IMR-90 (cell line): Measurements from ENCODE around the gene CAMK2B. TPM values are rescaled to one million over a fixed set of nuclear protein-coding genes. Genes with fewer than 3 reads are reported as not detected.

Experiments
- ATAC-seq: fragments of 200-7000 bp; cut with Tn5 transposase; 2 replicates; pipeline ENCODE4 v1.9.1; 2020; ENCODE audit warnings: low read depth, mild to moderate bottlenecking, moderate library complexity
- BruUV-seq: library from RNA; stranded (reverse); fragments of 400-500 nt; replicated peaks from 2 replicates; lab custom pipeline; 2021; lab: Mats Ljungman, UMichigan
- CTCF ChIA-PET: fragments of 300-600 bp; formaldehyde crosslinking; extraction: SDS; loops from one replicate; lab custom pipeline; 2021; ENCODE audit warnings: antibody characterized with exemption; lab: Yijun Ruan, JAX
- POLR2A ChIA-PET: fragments of 300-600 bp; sonication (Branson Sonifier 250); formaldehyde crosslinking; loops from one replicate; lab custom pipeline; 2022; ENCODE audit warnings: antibody characterized with exemption; ENCODE audit not compliant: unreplicated experiment; lab: Charles Lee
- DNase-seq: peaks from one replicate; pipeline ENCODE4 v3.0.0; 2013
- H2AFZ ChIP-seq: replicated peaks from 2 replicates; pipeline ENCODE3; 2013; ENCODE audit warnings: low read length, mild to moderate bottlenecking; ENCODE audit not compliant: poor library complexity
- H2AK5ac ChIP-seq: 2 replicates; pipeline ENCODE4 v1.6.1; 2013; ENCODE audit warnings: low read depth, low read length, inconsistent platforms
- H2AK9ac ChIP-seq: replicated peaks from 2 replicates; pipeline ENCODE3; 2013; ENCODE audit warnings: mild to moderate bottlenecking, low read depth, low read length, moderate library complexity; ENCODE audit not compliant: poor library complexity
- H2BK120ac ChIP-seq: 2 replicates; pipeline ENCODE4 v1.6.1; 2013; ENCODE audit warnings: low read depth, low read length, inconsistent platforms
- H2BK15ac ChIP-seq: 3 replicates; pipeline ENCODE4 v1.6.1; 2013; ENCODE audit warnings: low read depth, low read length, inconsistent platforms
- H2BK20ac ChIP-seq: 2 replicates; pipeline ENCODE4 v1.6.1; 2013; ENCODE audit warnings: low read depth, mild to moderate bottlenecking, inconsistent platforms, low read length, moderate library complexity
- H2BK5ac ChIP-seq: 2 replicates; pipeline ENCODE4 v1.6.1; 2013; ENCODE audit warnings: mild to moderate bottlenecking, low read depth, low read length, inconsistent platforms; ENCODE audit not compliant: poor library complexity, severe bottlenecking
- H3K14ac ChIP-seq: replicated peaks from 2 replicates; pipeline ENCODE4 v1.6.1; 2013; ENCODE audit warnings: low read depth, low read length, inconsistent platforms
- H3K18ac ChIP-seq: 2 replicates; pipeline ENCODE4 v1.6.1; 2013; ENCODE audit warnings: low read depth, low read length, control low read depth
- H3K23ac ChIP-seq: 2 replicates; pipeline ENCODE4 v1.6.1; 2013; ENCODE audit warnings: low read depth, low read length, inconsistent platforms
- H3K27ac ChIP-seq: 2 replicates; pipeline ENCODE4 v1.5.1; 2013; ENCODE audit warnings: mild to moderate bottlenecking, control low read depth, low read length; ENCODE audit not compliant: insufficient read depth
- H3K27me3 ChIP-seq: 2 replicates; pipeline ENCODE4 v1.6.1; 2013; ENCODE audit warnings: low read length; ENCODE audit not compliant: control insufficient read depth, insufficient read depth
- H3K36me3 ChIP-seq: 2 replicates; pipeline ENCODE4 v1.6.1; 2013; ENCODE audit warnings: low read length, mixed read lengths; ENCODE audit not compliant: control insufficient read depth, insufficient read depth
- H3K4ac ChIP-seq: 2 replicates; pipeline ENCODE4 v1.6.1; 2013; ENCODE audit warnings: low read depth, low read length, inconsistent platforms
- H3K4me1 ChIP-seq: 2 replicates; pipeline ENCODE4 v1.6.1; 2013; ENCODE audit warnings: low read length, mixed read lengths; ENCODE audit not compliant: control insufficient read depth, insufficient read depth
- H3K4me2 ChIP-seq: 2 replicates; pipeline ENCODE4 v1.6.1; 2013; ENCODE audit warnings: low read depth, mild to moderate bottlenecking, control low read depth, low read length, moderate library complexity
- H3K4me3 ChIP-seq: 2 replicates; pipeline ENCODE4 v1.5.1; 2013; ENCODE audit warnings: low read depth, mild to moderate bottlenecking, control low read depth, low read length, moderate library complexity; ENCODE audit not compliant: insufficient read depth
- H3K56ac ChIP-seq: 2 replicates; pipeline ENCODE4 v1.6.1; 2013; ENCODE audit warnings: low read length, inconsistent platforms; ENCODE audit not compliant: insufficient read depth; ENCODE audit errors: extremely low read depth
- H3K79me1 ChIP-seq, 2 experiments: 2 replicates each; pipeline ENCODE4 v1.6.1; 2013; ENCODE audit warnings: low read length in 2 of 2, inconsistent platforms in 1 of 2, low read depth in 1 of 2
- H3K9ac ChIP-seq: 2 replicates; pipeline ENCODE4 v1.6.1; 2013; ENCODE audit warnings: low read depth, low read length, control low read depth
- H3K9me1 ChIP-seq: 2 replicates; pipeline ENCODE4 v1.6.1; 2013; ENCODE audit warnings: low read length, inconsistent platforms; ENCODE audit not compliant: insufficient read depth
- H3K9me3 ChIP-seq: 2 replicates; pipeline ENCODE4 v1.6.1; 2013; ENCODE audit warnings: low read length; ENCODE audit not compliant: control insufficient read depth, insufficient read depth
- H4K20me1 ChIP-seq: 2 replicates; pipeline ENCODE4 v1.6.1; 2013; ENCODE audit warnings: low read length, inconsistent platforms; ENCODE audit not compliant: insufficient read depth
- H4K5ac ChIP-seq: 2 replicates; pipeline ENCODE4 v1.6.1; 2013; ENCODE audit warnings: mild to moderate bottlenecking, low read depth, low read length, control low read depth
- H4K8ac ChIP-seq, 2 experiments: 2 replicates each; pipeline ENCODE4 v1.6.1; 2013; ENCODE audit warnings: low read depth in 2 of 2, low read length in 2 of 2, control low read depth in 1 of 2, inconsistent platforms in 1 of 2
- H4K91ac ChIP-seq: 2 replicates; pipeline ENCODE4 v1.6.1; 2013; ENCODE audit warnings: low read depth, low read length, inconsistent platforms; ENCODE audit not compliant: insufficient read depth
- BHLHE40 ChIP-seq: fragments of 150-350 bp; IDR thresholded peaks from 2 replicates; pipeline ENCODE4 v1.6.1; 2016; ENCODE audit warnings: mild to moderate bottlenecking, low read depth, low read length
- CEBPB ChIP-seq: IDR thresholded peaks from 2 replicates; pipeline ENCODE4 v1.6.1; 2012; ENCODE audit warnings: low read depth, low read length, improper control_type of control experiment
- CHD1 ChIP-seq: IDR thresholded peaks from 2 replicates; pipeline ENCODE4 v1.6.1; 2012; ENCODE audit warnings: low read depth, low read length, improper control_type of control experiment
- CTCF ChIP-seq: conservative IDR thresholded peaks from 2 replicates; pipeline ENCODE4 v1.5.1; 2012; ENCODE audit warnings: mild to moderate bottlenecking, low read depth, low read length, improper control_type of control experiment
- ELK1 ChIP-seq: fragments of 150-350 bp; IDR thresholded peaks from 2 replicates; pipeline ENCODE4 v1.6.1; 2016; ENCODE audit warnings: low read depth, mild to moderate bottlenecking, low read length, moderate library complexity, borderline replicate concordance
- FOS ChIP-seq: fragments of 150-350 bp; IDR thresholded peaks from 2 replicates; pipeline ENCODE4 v1.6.1; 2016; ENCODE audit warnings: low read depth, low read length
- MAFK ChIP-seq: IDR thresholded peaks from 2 replicates; pipeline ENCODE4 v1.6.1; 2012; ENCODE audit warnings: low read depth, low read length, improper control_type of control experiment
- MAZ ChIP-seq: IDR thresholded peaks from 2 replicates; pipeline ENCODE4 v1.6.1; 2012; ENCODE audit warnings: low read depth, mild to moderate bottlenecking, low read length, improper control_type of control experiment, moderate library complexity, borderline replicate concordance
- MXI1 ChIP-seq: IDR thresholded peaks from 2 replicates; pipeline ENCODE4 v1.6.1; 2012; ENCODE audit warnings: low read depth, mild to moderate bottlenecking, low read length, moderate library complexity, borderline replicate concordance
- NFE2L2 ChIP-seq: fragments of 150-350 bp; IDR thresholded peaks from 2 replicates; pipeline ENCODE4 v1.6.1; 2016; ENCODE audit warnings: low read depth, mild to moderate bottlenecking, low read length
- POLR2A ChIP-seq: IDR thresholded peaks from 2 replicates; pipeline ENCODE4 v1.6.1; 2012; ENCODE audit warnings: mild to moderate bottlenecking, low read depth, low read length
- RAD21 ChIP-seq: IDR thresholded peaks from 2 replicates; pipeline ENCODE4 v1.6.1; 2012; ENCODE audit warnings: low read length, improper control_type of control experiment
- RCOR1 ChIP-seq: IDR thresholded peaks from 2 replicates; pipeline ENCODE4 v1.6.1; 2012; ENCODE audit warnings: mild to moderate bottlenecking, low read length, improper control_type of control experiment; ENCODE audit not compliant: insufficient replicate concordance
- RFX5 ChIP-seq: IDR thresholded peaks from 2 replicates; pipeline ENCODE4 v1.8.0; 2012; ENCODE audit warnings: low read depth, mild to moderate bottlenecking, low read length, moderate library complexity
- SMC3 ChIP-seq: fragments of 150-350 bp; IDR thresholded peaks from 2 replicates; pipeline ENCODE4 v1.6.1; 2016; ENCODE audit warnings: low read depth, mild to moderate bottlenecking, antibody characterized with exemption, low read length, moderate library complexity
- USF2 ChIP-seq: fragments of 150-350 bp; IDR thresholded peaks from 2 replicates; pipeline ENCODE4 v1.6.1; 2017; ENCODE audit warnings: mild to moderate bottlenecking, antibody characterized with exemption, low read length, low read depth
- whole genome bisulfite sequencing, 2 experiments: methylation state at CpG; one replicate each; pipeline versions ENCODE4 v1.1.5 to v1.1.7; 2013; ENCODE audit warnings: missing lambda C conversion rate in 2 of 2; ENCODE audit not compliant: insufficient read length in 1 of 2; ENCODE audit errors: extremely low coverage in 2 of 2; 5-methylcytosine and 5-hydroxymethylcytosine counted together
- dilution Hi-C: fragments of 300-500 bp; cut with HindIII; formaldehyde crosslinking; loops from one replicate; pipeline ENCODE4 v1.14.3; 2018; ENCODE audit warnings: low sequenced_read_pairs; ENCODE audit not compliant: unreplicated experiment
- in situ Hi-C: fragments of 300-500 bp; cut with MboI; formaldehyde crosslinking; loops from 3 replicates; pipeline ENCODE4 v1.14.3; 2019; ENCODE audit warnings: low sequenced_read_pairs, inconsistent platforms, mixed read lengths
- intact Hi-C: fragments of 100-400 bp; cut with micrococcal nuclease; formaldehyde crosslinking; loops from 2 replicates; pipeline ENCODE4 v1.10.0; 2022
- polyA plus RNA-seq, 3 experiments: library from polyadenylated mRNA; depleted of rRNA; stranded (reverse); fragments of >200 nt; gene quantifications; 2 replicates each; pipeline ENCODE4 v1.2.3, GENCODE V29; 2012; ENCODE audit warnings: low replicate concordance in 1 of 3
- total RNA-seq: library from RNA; depleted of rRNA; stranded (reverse); fragments of >200 nt; gene quantifications from 2 replicates; pipeline ENCODE4 v1.2.3, GENCODE V29; 2012

CAMK2B gene
- total and polyA plus RNA-seq, 2 of the 4 experiments (the other 2 are of a cell fraction): 0.18 to 0.36 TPM

GRCh38 chr7:44264221-44264931, 61.0 kb downstream of the CAMK2B start:
- H3K18ac ChIP-seq: no peak overlapping the region
- no peak overlapping the region for H2AFZ ChIP-seq
- TF ChIP-seq CHD1: no peak
- no peak for TF ChIP-seq NFE2L2
- TF ChIP-seq ELK1: no peak
- no peak for TF ChIP-seq USF2
- no peak for TF ChIP-seq MAZ
- no peak for TF ChIP-seq MXI1
- no peak for TF ChIP-seq RAD21
- TF ChIP-seq CTCF: no peak
- no peak for TF ChIP-seq FOS
- no peak for TF ChIP-seq RFX5
- TF ChIP-seq POLR2A: no peak
- no peak for TF ChIP-seq RCOR1
- no peak for TF ChIP-seq SMC3
- no peak for TF ChIP-seq BHLHE40
- no peak for TF ChIP-seq MAFK
- no peak for TF ChIP-seq CEBPB
- H4K91ac ChIP-seq: no peak overlapping the region
- in situ Hi-C loops (no loop called here), dilution Hi-C loops (no loop called here), intact Hi-C loops (no loop called here)
- no peak overlapping the region for H3K4ac ChIP-seq
- H2BK120ac ChIP-seq: no peak overlapping the region
- H3K56ac ChIP-seq: no peak overlapping the region
- H3K9ac ChIP-seq: no peak overlapping the region
- H3K27me3 ChIP-seq: peaks cover 56% of the 10 kb centered on the region
- no peak overlapping the region for H3K4me3 ChIP-seq
- 38% methylated on average over 2 of the region's 11 CpGs; no CpG with 5 or more reads in 1 of the 2 experiments for WGBS, 2 experiments
- H3K14ac ChIP-seq: no peak overlapping the region
- peaks cover 4% of the 10 kb centered on the region for H4K20me1 ChIP-seq
- no peak overlapping the region for H2AK5ac ChIP-seq
- H3K9me3 ChIP-seq: no peaks in the 10 kb centered on the region
- H2BK20ac ChIP-seq: no peak overlapping the region
- H3K4me2 ChIP-seq: no peak overlapping the region
- ChIA-PET CTCF (no interaction called here), POLR2A (no interaction called here)
- no TSS peak for BruUV-seq
- H3K27ac ChIP-seq: no peak overlapping the region
- no peak overlapping the region for H4K8ac ChIP-seq
- no peak overlapping the region for H4K5ac ChIP-seq
- peaks cover 3% of the 10 kb centered on the region for H3K4me1 ChIP-seq
- no peak overlapping the region for H2BK15ac ChIP-seq
- DNase-seq: no peak
- H3K79me1 ChIP-seq: no peaks in the 10 kb centered on the region
- no peak for ATAC-seq
- H2BK5ac ChIP-seq: no peak overlapping the region
- H3K9me1 ChIP-seq: peaks cover 5% of the 10 kb centered on the region
- H3K23ac ChIP-seq: no peak overlapping the region
- no peaks in the 10 kb centered on the region for H3K36me3 ChIP-seq
- H2AK9ac ChIP-seq: no peak overlapping the region
